Neuronal stem cell (in vitro differentiated cells): Measurements from ENCODE around the gene TYW1.
"Not testable (repeated sequence)": the region's sequence is repeated elsewhere in the genome, so short reads cannot be mapped to it uniquely, and the experiment has no call there.

ENCODE experiments used
- DNase-seq: peaks from one replicate; pipeline ENCODE4 v3.0.0-alpha.2; 2013; ENCODE audit warnings: low spot score
- H2AFZ ChIP-seq: one replicate; pipeline ENCODE4 v1.6.1; 2013; ENCODE audit warnings: mild to moderate bottlenecking, low read length, inconsistent platforms
- H2AK5ac ChIP-seq: 2 replicates; pipeline ENCODE4 v1.6.1; 2013; ENCODE audit warnings: low read depth, mild to moderate bottlenecking, inconsistent platforms, low read length, moderate library complexity, mixed read lengths
- H2BK120ac ChIP-seq: 2 replicates; pipeline ENCODE4 v1.6.1; 2013; ENCODE audit warnings: low read depth, mild to moderate bottlenecking, inconsistent platforms, low read length, moderate library complexity, mixed read lengths
- H2BK12ac ChIP-seq: one replicate; pipeline ENCODE4 v1.6.1; 2013; ENCODE audit warnings: low read length, inconsistent platforms
- H2BK15ac ChIP-seq: 2 replicates; pipeline ENCODE4 v1.6.1; 2013; ENCODE audit warnings: mild to moderate bottlenecking, low read length, inconsistent platforms, mixed read lengths
- H2BK5ac ChIP-seq: one replicate; pipeline ENCODE4 v1.6.1; 2013; ENCODE audit warnings: inconsistent platforms, mild to moderate bottlenecking, low read length, moderate library complexity
- H3K14ac ChIP-seq: one replicate; pipeline ENCODE4 v1.6.1; 2013; ENCODE audit warnings: low read length, inconsistent platforms
- H3K18ac ChIP-seq: 2 replicates; pipeline ENCODE4 v1.6.1; 2013; ENCODE audit warnings: low read length, inconsistent platforms
- H3K23ac ChIP-seq: 2 replicates; pipeline ENCODE4 v1.6.1; 2013; ENCODE audit warnings: low read depth, mild to moderate bottlenecking, mixed read lengths, low read length, inconsistent platforms; ENCODE audit not compliant: poor library complexity
- H3K27ac ChIP-seq: replicated peaks from 3 replicates; pipeline ENCODE4 v1.5.1; 2013; ENCODE audit warnings: low read length, inconsistent platforms
- H3K27me3 ChIP-seq, 3 experiments: 2 replicates each; pipeline ENCODE4 v1.6.1; 2013; ENCODE audit warnings: low read length in 3 of 3, mild to moderate bottlenecking in 2 of 3, inconsistent platforms in 1 of 3, low read depth in 1 of 3, mixed read lengths in 1 of 3, moderate library complexity in 1 of 3; ENCODE audit not compliant: control insufficient read depth in 3 of 3, insufficient read depth in 3 of 3
- H3K36me3 ChIP-seq, 2 donors: replicated peaks in 1 of 2; 2 replicates each; pipeline ENCODE4 v1.6.1; 2013; ENCODE audit warnings: low read length in 2 of 2; ENCODE audit not compliant: control insufficient read depth in 2 of 2, insufficient read depth in 2 of 2
- H3K4ac ChIP-seq: 2 replicates; pipeline ENCODE4 v1.6.1; 2013; ENCODE audit warnings: inconsistent platforms, mild to moderate bottlenecking, low read length, moderate library complexity
- H3K4me1 ChIP-seq, 2 donors: 1 replicate in 1 of 2; 2 replicates in 1 of 2; pipeline ENCODE4 v1.6.1; 2013; ENCODE audit warnings: low read length in 2 of 2, low read depth in 1 of 2; ENCODE audit not compliant: control insufficient read depth in 2 of 2, insufficient read depth in 1 of 2
- H3K4me2 ChIP-seq: one replicate; pipeline ENCODE4 v1.6.1; 2013; ENCODE audit warnings: mild to moderate bottlenecking, low read length, inconsistent platforms; ENCODE audit not compliant: insufficient read depth, poor library complexity, severe bottlenecking
- H3K4me3 ChIP-seq, 2 donors: 2 replicates each; pipeline ENCODE4 v1.5.1; 2013; ENCODE audit warnings: low read length in 2 of 2, mild to moderate bottlenecking in 2 of 2, inconsistent platforms in 1 of 2, moderate library complexity in 1 of 2
- H3K79me1 ChIP-seq: one replicate; pipeline ENCODE4 v1.6.1; 2013; ENCODE audit warnings: low read depth, mild to moderate bottlenecking, inconsistent platforms, low read length, moderate library complexity
- H3K9ac ChIP-seq: one replicate; pipeline ENCODE4 v1.6.1; 2013; ENCODE audit warnings: mild to moderate bottlenecking, low read depth, low read length, inconsistent platforms; ENCODE audit not compliant: poor library complexity
- H3K9me3 ChIP-seq, 2 donors: replicated peaks in 1 of 2; 2 replicates each; pipeline versions ENCODE3 to v1.6.1; 2013; ENCODE audit warnings: low read length in 2 of 2, mild to moderate bottlenecking in 2 of 2, inconsistent platforms in 1 of 2, low read depth in 1 of 2, mixed read lengths in 1 of 2, moderate library complexity in 1 of 2; ENCODE audit not compliant: control insufficient read depth in 2 of 2, insufficient read depth in 1 of 2
- H4K8ac ChIP-seq: one replicate; pipeline ENCODE4 v1.6.1; 2013; ENCODE audit warnings: low read depth, mild to moderate bottlenecking, inconsistent platforms, low read length, moderate library complexity
- H4K91ac ChIP-seq: one replicate; pipeline ENCODE4 v1.6.1; 2013; ENCODE audit warnings: low read length, low read depth, mild to moderate bottlenecking, inconsistent platforms; ENCODE audit not compliant: poor library complexity
- WGBS, 2 donors: extraction: QIAGEN DNeasy Blood & Tissue Kit; methylation state at CpG; one replicate each; pipeline ENCODE4 v1.1.7; 2013; ENCODE audit warnings: missing lambda C conversion rate in 2 of 2, mixed read lengths in 1 of 2; ENCODE audit not compliant: insufficient read length in 2 of 2, insufficient replicate concordance in 1 of 2; ENCODE audit errors: extremely low coverage in 2 of 2; 5-methylcytosine and 5-hydroxymethylcytosine counted together

The TYW1 gene

GRCh38 chr7:67004145-67004544 is 7.5 kb downstream of the TYW1 start:
- not testable (repeated sequence) for H2AK5ac ChIP-seq, H3K4me1 ChIP-seq, H3K4me3 ChIP-seq, H3K79me1 ChIP-seq, H4K91ac ChIP-seq, H3K14ac ChIP-seq, H4K8ac ChIP-seq, H3K23ac ChIP-seq, H2BK12ac ChIP-seq, H3K18ac ChIP-seq, H2AFZ ChIP-seq, H2BK15ac ChIP-seq, H3K4ac ChIP-seq, H3K4me2 ChIP-seq, H2BK5ac ChIP-seq, H3K9me3 ChIP-seq, H3K9ac ChIP-seq, H3K27me3 ChIP-seq, H2BK120ac ChIP-seq, DNase-seq, H3K27ac ChIP-seq
- peaks cover 4 to 30% of the 10 kb centered on the region in 2 donors for H3K36me3 ChIP-seq
- WGBS, 2 donors = no CpG with 5 or more reads among the region's 2 CpGs

GRCh38 chr7:67006965-67007364 is 10.3 kb downstream of the TYW1 start:
- no peak overlapping the region for H4K8ac ChIP-seq
- H3K4ac ChIP-seq = no peak overlapping the region
- peaks cover 5 to 54% of the 10 kb centered on the region in 2 donors for H3K36me3 ChIP-seq
- H2AFZ ChIP-seq = no peak overlapping the region
- no peak overlapping the region for H3K14ac ChIP-seq
- H4K91ac ChIP-seq = no peak overlapping the region
- H3K27ac ChIP-seq = no peak overlapping the region
- no peak overlapping the region for H2BK5ac ChIP-seq
- no peak overlapping the region for H3K4me3 ChIP-seq
- H3K4me2 ChIP-seq = no peak overlapping the region
- H3K9ac ChIP-seq = no peak overlapping the region
- H3K9me3 ChIP-seq = peaks cover 0 to 5% of the 10 kb centered on the region in 2 donors
- H2AK5ac ChIP-seq = no peak overlapping the region
- H3K23ac ChIP-seq = no peak overlapping the region
- no peak overlapping the region for H3K18ac ChIP-seq
- no CpG with 5 or more reads among the region's 2 CpGs for WGBS, 2 donors
- no peaks in the 10 kb centered on the region for H3K4me1 ChIP-seq
- no peak for DNase-seq
- no peak overlapping the region for H2BK120ac ChIP-seq
- peaks cover 2% of the 10 kb centered on the region for H3K79me1 ChIP-seq
- no peak overlapping the region for H2BK15ac ChIP-seq
- no peaks in the 10 kb centered on the region for H3K27me3 ChIP-seq
- no peak overlapping the region for H2BK12ac ChIP-seq

- no peak overlapping the region for H3K9ac ChIP-seq
- H2BK120ac ChIP-seq = no peak overlapping the region
- no CpG with 5 or more reads among the region's 4 CpGs for WGBS, 2 donors
Measured at GRCh38 chr7:67008260-67008659, 11.6 kb downstream of the TYW1 start.

GRCh38 chr7:67009677-67010076 is 13.0 kb downstream of the TYW1 start:
- H3K4ac ChIP-seq, H3K9me3 ChIP-seq, H2BK15ac ChIP-seq, H4K91ac ChIP-seq, H3K4me2 ChIP-seq, H4K8ac ChIP-seq, H3K14ac ChIP-seq, H3K27ac ChIP-seq, H2BK120ac ChIP-seq, H2BK5ac ChIP-seq, H2AFZ ChIP-seq, DNase-seq, H3K79me1 ChIP-seq, H2AK5ac ChIP-seq, H3K4me1 ChIP-seq, H3K18ac ChIP-seq, H3K27me3 ChIP-seq, H3K23ac ChIP-seq, H2BK12ac ChIP-seq, H3K4me3 ChIP-seq, H3K9ac ChIP-seq: not testable (repeated sequence)
- no CpG with 5 or more reads among the region's 3 CpGs for WGBS, 2 donors
- peaks cover 5 to 66% of the 10 kb centered on the region in 2 donors for H3K36me3 ChIP-seq

More at GRCh38 chr7:67008260-67008659, 11.6 kb downstream of the TYW1 start:
- Histone ChIP-seq H2BK5ac (no peak overlapping the region), H3K9me3 (peaks cover 0 to 5% of the 10 kb centered on the region in 2 donors), H3K4me1 (no peaks in the 10 kb centered on the region), H2BK12ac (no peak overlapping the region), H2AK5ac (no peak overlapping the region), H2BK15ac (no peak overlapping the region), H3K14ac (no peak overlapping the region), H3K27me3 (no peaks in the 10 kb centered on the region), H3K36me3 (peaks cover 5 to 59% of the 10 kb centered on the region in 2 donors), H3K4me3 (no peak overlapping the region), H2AFZ (no peak overlapping the region), H3K18ac (no peak overlapping the region), H3K27ac (no peak overlapping the region), H4K8ac (no peak overlapping the region), H3K23ac (no peak overlapping the region), H4K91ac (no peak overlapping the region), H3K79me1 (peaks cover 2% of the 10 kb centered on the region), H3K4me2 (no peak overlapping the region), H3K4ac (no peak overlapping the region)
- DNase-seq = no peak
